Midbrain (tissue), 1 donor: ENCODE measurements around the gene KHDC4.

ENCODE experiments used
- DNase-seq: peaks from one replicate; lab custom pipeline; 2025; lab: John Stamatoyannopoulos, UW

Gene KHDC4

DNA sequence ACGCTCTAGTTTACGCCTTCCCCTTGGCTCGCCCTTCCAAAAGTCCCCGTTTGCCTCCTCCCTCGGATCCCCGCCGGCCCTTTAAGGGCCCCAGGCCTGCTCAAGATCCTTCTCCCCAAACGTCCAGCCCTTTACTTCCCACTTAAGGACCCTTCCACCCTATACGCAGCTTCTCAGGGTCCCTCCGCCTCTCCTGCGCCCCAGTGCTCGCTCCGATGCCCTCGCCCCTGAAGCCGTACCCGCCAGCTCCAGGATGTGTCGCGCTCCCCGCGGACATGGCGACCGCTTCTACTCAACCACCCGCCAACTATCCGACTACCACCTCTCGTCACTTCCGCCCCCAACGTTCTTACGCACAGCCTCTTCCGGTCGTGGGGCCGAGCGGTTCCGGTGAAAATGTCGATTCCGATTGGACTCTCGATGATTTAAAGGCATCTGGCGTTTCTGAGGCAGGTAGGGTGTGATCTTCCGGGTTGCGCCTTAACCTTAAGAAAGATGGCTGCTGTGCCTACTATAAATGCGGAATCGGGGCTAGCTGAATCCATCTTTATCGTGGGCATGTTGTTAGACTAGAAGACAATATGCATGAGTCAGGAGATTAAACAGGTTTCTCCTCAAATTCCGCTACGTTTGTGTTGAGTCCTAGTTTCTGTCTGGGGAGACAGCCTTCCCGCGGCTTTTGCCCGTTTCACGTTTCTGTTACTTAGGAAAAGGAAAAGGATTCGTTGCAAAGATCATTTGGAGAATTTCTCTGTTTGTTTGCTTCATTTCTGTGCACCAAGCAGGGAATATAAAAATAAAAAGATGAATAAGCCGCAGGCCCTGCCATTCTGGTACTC is at the start of gene KHDC4:
Gene KHDC4 (minus strand): TSS at position 317 of the 839 bp plus-strand sequence. CDS start 40 bp downstream, at position 277.
- peak; percentile 99 for DNase-seq

DNA sequence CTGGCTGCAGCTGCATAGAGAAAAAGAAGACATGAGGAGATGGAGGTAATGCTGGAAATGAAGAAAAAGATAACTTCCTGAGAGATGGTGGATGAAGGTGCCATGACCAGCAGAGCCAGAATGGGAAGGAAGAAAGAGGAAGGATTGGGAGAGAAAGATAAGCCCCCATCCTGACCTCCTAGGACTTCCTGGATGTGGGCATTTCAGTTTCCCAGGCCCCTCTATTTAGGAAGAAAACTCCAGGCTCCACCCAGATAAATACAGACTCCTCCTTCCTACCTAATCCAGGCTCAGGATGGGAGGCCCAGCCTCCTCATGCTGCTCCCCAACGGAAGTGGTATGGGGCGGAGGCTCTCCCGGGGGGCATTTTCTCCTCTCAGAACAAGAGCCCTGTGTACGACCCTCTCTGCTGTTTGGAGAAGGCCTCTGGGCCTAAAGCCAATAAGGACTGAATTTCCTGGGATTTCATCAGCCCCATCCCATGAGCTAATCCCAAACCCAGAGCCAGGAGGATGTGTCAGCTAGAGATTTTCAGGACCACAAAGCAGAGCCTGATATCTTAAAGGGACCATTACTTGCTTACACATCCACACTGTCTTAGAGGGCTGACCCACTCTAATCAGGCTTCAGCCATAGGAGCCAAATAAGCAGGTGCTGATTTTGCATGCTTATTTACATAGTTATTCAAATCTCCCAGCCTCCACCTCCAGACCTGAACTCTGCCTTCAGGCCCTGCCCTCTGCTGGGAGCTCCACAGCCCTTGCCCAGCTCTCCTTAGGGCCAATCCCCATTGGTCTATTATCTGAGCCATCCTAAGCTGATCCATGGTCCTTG is 49.2 kb upstream of the KHDC4 start:
- DNase-seq: no peak

DNA sequence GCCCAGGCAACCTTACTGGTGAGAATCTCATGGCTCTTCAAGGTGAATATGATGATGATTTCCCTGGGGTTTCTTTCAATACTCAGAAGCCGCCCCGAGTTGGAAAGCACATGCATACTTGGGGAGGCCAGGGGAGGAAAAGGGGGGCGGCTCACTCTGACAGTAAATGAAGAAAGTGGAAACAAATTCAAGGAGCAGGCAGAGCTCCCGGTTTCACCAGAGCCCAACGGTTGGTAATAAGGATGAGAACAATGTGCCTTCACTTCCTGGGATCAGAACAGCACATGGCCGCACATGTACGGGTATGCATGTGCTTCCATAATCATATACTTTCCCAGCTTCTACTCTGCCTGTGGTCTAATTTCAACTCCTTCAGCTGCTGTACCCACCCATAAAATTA is 47.9 kb upstream of the KHDC4 start:
- DNase-seq: no peak

DNA sequence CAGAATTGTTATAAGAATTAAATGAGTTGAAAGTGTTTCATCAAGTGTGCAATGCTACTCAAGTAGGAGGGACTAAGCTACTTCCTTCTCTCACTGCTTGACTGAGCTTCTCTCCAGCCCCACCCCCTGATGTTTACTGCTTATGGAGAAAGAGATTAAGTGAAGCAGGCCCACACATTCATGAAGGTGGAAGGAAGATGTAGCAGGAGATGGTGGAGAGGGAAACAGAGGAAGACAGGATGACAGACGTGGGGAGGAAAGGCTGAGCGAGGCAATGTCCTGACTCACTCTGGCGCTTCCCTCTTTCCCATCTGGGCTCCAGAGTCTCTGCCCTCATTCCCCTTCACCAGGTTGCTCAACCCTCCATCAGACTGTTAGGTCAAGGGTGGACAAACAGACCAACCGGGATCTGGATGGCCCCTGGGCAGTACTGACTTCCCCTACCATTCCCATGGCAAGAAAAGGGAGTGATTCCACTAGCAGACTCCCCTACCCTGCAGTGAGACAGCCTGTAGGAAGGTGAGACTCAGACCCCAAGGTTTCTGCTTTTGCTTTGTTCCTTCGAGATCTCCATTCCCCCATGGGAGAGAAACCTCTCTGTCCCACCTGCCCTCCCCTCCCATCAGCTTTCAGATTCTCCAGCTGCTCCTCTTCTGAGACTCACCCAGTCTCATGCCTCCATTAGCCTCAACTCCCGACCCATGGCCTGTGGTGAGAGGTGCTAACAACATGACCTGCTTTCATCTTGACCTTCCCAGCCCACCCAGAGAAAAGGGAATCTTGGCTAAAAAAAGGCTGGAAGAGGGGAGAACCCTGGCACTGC is 47.3 kb upstream of the KHDC4 start:
- no peak for DNase-seq

DNA sequence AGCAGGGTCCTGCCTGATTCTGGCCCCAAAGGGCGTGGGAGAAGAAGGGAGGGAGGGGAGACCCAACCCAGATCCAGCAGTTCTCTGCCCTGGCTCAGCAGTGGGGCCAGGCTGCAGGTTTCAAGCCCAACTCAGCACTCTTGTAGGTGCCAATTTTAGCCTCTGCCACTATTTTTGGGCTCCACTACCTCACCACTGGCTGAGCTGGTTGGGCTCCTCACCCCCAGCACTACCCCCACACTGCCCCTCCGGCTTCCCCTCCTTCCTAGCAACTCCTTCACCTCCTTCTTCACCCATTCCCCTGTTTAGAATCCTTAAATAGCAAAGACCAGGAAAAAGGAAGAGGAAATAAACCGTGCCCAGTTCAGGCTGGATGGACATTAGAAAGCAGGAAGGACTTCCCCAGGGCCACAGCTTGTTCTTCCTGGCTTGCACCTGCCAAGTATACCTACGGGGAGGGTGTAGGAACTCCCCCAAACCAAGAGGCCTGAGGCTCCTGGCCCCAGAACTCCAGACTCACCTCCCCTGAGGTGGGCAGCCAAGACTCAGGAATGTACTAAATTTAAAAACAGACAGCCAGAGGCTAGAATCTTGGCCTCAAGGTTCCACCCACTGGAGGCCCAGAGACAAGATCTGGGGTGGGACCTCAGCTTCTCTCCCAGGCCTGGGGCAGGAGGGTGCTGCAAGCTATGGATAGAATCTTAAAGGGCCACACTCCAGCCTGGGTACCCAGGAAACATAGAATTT is 45.6 kb upstream of the KHDC4 start:
- no peak for DNase-seq

DNA sequence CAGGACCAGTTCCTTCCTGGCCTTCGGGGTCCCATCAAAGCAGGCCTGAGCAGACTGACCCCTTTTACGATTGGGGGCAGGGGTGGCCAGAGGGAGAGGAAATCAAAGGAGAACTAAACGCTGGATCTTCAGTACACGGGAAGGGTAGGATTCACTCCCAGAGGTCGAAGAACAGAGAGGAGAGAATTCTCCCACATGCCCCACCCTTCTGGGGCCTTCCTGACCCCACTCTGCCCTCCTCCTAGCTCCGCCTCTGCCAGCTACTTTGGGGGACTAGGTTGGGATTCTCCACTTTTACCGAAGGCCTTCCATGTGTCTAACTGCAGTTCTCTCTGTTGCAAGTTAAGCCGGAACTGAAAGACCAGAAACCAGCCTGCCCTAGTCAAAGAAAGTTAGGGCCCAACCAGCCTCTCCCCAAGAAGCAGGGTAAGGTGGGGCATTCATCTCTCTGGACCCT is 44.8 kb upstream of the KHDC4 start:
- no peak for DNase-seq

DNA sequence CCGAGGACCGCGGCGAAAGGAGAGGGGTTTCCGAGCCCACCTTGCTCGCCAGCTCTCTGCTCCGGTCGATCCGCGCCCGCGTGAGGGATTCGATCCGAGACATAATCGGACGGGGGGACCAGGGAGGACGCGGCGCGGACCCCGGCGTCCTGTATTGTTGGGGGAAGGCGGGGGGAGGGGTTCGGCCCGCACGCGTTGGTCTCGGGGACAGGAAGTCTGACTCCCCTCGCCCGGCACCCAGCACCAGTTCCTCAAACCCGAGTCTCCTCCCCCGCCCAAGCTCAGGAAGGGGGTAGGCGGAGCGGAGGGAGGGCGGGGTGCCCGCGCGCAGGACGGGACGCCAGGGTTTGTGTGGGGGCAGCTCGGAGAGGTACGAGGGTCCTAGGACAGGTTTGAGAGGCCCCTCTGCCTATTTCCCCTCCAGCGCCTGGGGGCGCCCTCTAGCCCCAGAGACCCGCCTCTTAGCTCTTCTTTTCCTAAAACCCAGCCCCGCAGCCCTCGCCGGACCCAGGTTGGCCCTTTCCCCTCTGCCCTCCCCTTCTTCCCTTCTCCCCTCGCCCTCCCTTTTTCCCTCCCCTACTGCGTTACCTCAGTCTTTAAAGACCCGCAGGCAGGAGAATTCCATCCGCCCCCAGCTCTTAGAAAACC is 44.2 kb upstream of the KHDC4 start, which contains the start of gene ARHGEF2:
Gene ARHGEF2 (minus strand): TSS at position 223 of the 648 bp plus-strand sequence. CDS start 120 bp downstream, at position 103.
- peak; percentile 60 for DNase-seq

DNA sequence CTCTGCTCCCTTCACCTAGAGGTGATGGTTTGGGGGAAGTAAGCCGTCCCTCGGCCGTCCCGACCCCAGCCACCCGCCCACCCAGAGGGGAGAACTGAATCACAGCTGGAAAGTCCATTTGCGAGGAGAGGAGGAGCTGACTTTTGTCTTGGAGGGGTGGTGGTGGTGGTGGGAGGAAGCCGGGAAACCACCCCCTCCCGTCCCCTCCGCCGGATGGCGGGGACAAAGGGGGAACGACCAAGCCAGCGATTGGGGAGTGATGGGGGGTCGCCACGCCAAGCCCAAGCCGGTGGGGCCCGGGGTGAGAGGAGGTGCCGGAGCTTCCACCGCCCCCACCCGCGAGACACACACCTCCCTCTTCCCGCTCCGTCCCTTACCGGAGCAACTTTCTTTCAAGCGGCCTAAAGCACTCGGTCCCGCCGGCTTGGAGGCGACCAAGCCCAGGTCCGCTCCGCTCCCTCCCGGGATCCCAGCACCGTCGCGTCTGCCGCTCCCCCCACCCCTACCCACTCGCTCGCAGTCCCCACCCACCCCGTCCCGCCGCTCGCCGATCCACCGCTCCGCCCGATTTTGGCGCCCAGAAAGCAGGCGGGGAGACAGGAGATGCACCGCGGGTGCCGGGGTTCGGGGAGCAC is 43.6 kb upstream of the KHDC4 start:
- no peak for DNase-seq

DNA sequence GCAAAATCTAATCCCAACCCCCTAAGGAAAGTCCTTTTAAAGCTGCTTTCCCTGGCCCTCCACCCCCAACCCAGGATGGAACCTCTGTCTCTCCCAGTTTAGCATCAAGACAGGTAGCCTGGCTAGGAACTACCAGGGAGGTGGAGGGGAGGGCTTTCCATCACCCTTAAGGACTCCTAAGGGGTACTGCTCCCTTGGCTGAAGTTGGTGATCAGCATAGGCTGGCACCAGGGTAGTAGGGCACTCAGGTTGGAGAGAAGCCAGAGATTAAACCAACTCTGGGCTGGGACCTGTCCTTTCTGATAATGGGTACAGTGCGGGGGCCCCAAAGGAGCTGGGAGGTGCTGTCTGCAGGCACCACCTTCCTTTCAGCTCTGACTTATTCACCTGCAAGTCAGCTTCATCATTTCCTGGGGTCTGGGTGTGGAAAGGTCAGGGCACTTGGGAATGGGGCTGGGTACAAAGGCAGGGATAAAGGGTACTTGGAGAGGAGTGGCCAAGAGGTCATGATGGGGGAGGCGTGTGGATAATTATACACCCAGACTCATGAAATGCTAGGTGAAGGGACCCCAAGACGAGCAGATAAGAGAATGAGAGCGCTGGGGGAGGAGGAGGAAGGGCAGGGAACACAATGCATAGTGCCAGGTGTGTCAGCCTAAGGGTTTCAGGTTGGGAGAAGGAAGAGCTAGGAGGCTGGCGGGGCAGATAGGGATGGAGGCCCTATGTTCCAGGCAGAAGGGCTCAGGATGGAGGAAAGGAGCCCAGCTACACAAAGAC is 42.9 kb upstream of the KHDC4 start:
- no peak for DNase-seq

DNA sequence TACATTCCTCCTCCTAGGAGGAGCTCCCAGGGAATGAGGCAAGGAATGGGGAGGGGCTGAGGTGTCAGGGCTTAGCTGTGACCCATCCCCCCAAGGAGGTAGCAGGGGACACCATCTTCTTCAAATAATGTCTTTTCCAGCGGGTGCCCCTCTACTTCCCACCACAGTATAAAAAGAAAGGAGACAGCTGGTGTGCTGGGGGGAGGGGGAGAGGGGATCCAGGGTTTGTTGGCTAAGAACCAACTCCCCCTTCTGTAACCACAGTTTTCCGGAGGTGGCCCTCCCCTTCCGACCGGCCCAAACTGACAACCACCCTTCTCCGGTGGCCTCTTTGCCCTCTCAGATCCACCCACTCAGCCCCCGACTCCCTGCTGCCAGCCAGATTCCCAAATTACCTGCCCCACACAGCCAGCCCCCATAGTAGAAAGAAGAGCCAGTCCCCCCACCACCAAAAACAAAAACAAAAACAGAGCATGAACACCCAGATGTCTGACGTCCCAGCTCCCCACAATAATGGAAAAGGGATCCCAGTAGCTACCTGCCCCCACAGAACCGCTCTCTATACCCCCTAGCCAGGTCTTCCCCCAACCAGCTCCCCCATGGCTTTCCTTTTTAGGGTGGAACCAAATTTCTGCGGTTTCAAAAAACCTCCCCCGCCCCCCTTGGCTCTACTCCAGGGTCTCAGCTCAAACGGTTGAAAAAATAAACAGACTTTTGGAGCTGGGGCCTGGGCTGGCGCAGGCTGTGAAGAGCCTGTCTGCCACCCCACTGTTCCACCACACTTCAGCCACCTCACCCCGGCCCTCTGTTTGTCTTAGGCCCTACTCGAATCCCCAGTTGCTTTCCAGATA is 42.1 kb upstream of the KHDC4 start:
- DNase-seq: no peak

DNA sequence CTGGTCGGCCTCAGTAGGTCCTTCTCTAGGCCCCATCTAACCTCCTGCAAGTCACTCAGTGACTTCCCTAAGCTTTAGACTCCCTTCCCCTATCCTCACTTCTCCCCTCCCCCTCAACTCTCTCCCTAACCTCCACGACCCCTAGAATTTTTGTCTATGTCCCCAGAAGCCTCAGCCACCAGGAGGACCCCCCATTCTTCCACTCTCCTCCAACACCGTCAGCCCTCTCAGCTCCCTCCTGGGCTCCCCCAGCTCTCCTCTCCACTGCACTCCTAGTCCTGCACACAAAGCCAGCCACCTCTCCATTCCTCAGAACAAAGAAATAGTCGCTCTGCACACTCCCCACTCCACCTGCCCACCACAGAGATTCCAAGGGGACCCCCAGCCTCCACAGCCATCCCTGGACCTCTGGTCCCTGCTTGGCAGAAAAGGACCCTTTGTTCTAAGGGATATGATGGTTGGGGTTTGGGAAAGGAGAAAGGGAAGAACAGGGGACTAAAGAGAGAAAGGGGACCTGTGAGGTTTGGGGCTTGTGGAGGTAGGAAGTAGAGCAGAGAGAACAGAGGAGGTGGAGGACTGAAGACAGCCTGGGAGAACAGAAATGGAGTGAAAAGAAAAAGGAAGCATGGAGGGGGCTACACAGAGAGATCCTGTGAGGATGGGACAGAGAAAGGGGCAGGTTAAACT is 41.3 kb upstream of the KHDC4 start:
- no peak for DNase-seq

DNA sequence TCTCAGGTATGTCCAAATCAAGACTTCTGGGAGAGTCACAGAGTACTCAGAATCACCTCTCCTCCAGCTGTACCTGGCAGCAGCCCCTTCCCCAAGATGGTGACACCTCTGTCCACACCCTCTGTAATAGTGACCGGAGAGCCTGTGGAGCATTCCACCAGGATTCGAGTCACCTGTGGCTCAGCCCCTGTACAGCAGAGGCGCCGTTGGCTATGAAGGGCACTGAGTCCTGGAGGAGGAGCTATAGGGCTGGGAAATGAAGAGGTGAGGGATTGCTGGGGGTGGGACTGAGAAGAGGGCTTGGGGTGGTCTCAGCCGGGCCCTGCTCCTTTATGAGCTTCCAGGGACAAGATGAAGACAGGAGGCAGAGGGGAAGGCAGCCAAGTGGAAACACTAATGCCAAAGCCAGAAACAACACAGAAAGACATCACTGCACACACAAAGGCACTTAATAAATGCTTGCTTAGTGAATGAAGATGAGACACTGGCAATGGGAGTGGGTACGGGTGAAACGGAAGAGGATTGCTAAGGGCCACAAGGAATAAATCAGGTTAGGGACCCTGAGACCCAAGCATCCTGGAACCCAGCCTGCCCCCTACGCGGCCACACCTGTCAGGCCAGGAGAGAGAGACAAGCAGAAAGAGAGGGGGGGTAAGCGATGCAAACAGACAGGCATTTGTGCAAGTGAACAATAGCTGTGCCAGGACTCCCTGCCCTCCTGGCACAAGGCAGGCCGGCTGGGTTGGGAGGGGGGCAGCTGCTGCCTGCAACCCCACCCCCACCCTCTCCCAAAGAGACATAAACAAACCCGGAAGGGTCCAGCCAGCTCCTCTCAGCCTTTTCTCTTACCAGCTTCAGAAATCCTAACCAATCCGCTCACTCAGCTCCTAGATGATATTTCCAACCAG is 40.2 kb upstream of the KHDC4 start:
- DNase-seq: peak; percentile 83

DNA sequence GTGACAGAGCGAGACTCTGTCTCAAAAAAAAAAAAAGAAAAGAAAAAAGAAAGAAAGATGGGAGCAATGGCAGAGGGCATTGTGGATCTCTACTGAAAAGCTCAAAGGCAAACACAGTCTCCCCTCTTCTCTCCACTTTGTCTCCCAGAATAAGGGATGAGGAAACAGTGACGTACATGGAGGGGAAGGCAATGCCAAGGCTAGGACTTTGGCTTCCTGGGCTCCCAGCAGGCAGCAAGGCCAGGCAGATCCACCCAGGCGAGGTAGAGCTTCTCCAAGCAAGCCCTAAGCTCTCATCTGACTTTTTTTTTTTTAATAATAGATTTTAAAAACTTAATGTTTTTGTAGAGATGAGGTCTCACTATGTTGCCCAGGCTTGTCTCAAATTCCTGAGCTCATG is 39.5 kb upstream of the KHDC4 start:
- no peak for DNase-seq

DNA sequence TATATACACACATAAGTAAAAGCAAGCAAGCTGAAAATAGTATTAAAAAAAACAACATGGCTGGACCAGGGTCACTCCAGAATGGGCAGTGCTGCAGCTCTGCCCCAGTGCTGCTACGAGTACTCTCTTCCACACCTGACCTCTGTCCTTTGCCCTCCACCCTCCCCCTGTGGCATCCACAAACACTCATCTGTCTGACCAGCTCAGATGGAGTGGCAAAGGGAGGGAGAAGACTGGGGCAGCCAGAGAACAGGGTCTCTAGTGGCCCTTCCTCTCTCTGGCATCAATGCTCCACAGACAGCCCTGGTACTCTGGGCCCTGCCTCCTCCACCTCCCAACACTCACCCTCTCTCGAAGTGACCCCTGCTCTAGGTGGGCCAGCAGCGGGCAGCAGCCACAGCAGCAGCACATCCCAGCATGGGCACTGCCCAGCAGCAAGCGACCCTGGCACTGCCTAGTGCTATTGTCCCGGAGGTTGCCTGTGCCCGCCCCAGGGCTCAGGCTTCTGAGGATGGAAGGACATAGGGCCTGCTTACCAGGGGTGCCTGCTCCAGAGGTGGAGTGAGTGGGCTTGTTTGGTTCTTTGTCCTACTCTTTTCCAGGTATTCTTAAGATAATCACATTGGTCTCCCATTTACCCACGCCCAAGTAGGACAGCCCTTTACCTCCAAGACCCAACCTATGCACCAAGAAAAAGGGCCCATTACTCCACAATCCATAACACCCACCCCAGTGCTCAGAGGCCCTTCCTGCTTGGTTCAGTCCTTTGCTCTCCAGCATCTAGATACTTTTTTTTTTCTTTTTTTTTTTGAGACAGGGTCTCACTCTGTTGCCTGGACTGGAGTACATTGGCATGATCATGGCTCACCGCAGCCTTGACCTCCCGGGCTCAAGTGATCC is 37.9 kb upstream of the KHDC4 start:
- peak; percentile 67 for DNase-seq

DNA sequence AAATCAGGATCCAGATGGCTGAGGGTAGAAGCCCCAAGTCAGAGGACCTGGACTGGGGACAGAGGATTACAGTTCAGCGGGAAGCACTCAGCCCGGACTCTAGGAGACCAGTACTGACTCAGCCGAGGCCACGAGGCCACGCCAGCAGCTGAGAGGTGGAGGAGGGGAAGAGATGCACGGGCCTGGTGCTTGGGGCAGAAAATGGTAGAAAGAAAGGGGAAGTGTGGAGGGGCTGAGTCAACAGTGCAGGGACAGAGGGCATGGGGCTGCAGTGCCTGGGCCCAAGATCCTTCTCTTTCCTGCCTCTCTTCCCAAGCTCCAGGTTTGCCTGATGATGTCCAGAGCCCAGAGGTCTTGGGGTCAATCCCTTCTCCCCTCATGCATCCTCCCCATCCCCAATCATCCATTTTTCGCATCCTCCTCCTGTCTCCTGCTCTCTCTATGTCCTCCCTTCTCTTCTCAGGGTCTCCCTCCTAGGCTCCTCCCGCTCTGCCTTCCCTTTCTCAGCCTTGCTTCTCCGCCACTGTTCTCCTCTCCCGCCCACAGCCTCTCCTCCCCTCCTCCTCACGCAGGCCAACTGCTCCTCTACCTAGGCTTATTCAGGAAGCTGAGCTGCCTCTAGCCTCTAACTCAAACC is 36.4 kb upstream of the KHDC4 start:
- peak; percentile 80 for DNase-seq
